ENCODE data around the gene AGPAT1.
A peak's percentile ranks its signal among the peaks of the same experiment; 100 is the strongest.
"Not testable (repeated sequence)": the region's sequence is repeated elsewhere in the genome, so short reads cannot be mapped to it uniquely, and the experiment has no call there.

AGPAT1 gene

DNA sequence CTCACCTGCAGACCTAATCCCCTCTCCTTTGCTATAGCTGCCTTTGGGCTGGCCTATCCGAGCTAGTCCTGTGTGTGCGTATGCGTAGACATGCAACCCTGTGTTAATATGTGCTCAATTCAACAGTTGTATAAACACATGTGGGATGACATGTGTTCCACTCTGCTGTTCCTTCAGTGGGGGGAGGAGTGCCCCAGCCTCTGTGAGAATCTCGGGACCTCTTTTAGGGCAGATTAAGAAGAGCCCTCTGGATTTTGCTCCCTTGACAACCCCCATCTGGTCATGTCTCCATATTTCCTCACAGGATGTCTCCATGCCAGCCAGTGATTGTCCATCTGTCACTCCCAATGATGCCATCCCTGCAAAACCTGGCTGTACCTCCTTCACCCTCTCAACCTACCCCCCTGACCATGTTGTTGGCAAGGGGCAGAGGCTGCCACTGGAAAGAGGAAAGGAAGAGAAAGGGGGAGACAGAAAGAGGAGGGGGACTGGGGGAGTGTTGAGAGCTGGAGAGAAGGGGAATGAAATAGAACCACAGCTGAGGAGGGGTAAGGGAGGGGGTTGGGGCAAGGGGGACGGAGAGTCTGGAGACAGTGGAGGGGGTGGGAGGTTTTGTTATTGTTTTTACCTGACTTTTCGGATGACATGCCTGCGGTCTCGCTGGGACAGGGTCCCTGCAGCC is 24.6 kb downstream of the AGPAT1 start:
- Histone ChIP-seq H3K9me3 (ENCODE audit: control insufficient read depth, insufficient read depth, low read length) (no peaks in the 10 kb centered on the region), H3K4me3 (ENCODE audit: low read depth, low read length) (peak overlapping the region; percentile 36; the same call in 1 of the 2 replicates), H3K9ac (ENCODE audit: low read depth, low read length) (no peak overlapping the region), H3K4me1 (ENCODE audit: control insufficient read depth, insufficient read depth, low read length) (peaks cover 33% of the 10 kb centered on the region), H3K27ac (ENCODE audit: low read depth, low read length) (no peak overlapping the region), H3K36me3 (ENCODE audit: control insufficient read depth, insufficient read depth, low read length) (peaks cover 8% of the 10 kb centered on the region), H3K27me3 (ENCODE audit: control insufficient read depth, insufficient read depth, low read length) (peaks cover 41% of the 10 kb centered on the region)

DNA sequence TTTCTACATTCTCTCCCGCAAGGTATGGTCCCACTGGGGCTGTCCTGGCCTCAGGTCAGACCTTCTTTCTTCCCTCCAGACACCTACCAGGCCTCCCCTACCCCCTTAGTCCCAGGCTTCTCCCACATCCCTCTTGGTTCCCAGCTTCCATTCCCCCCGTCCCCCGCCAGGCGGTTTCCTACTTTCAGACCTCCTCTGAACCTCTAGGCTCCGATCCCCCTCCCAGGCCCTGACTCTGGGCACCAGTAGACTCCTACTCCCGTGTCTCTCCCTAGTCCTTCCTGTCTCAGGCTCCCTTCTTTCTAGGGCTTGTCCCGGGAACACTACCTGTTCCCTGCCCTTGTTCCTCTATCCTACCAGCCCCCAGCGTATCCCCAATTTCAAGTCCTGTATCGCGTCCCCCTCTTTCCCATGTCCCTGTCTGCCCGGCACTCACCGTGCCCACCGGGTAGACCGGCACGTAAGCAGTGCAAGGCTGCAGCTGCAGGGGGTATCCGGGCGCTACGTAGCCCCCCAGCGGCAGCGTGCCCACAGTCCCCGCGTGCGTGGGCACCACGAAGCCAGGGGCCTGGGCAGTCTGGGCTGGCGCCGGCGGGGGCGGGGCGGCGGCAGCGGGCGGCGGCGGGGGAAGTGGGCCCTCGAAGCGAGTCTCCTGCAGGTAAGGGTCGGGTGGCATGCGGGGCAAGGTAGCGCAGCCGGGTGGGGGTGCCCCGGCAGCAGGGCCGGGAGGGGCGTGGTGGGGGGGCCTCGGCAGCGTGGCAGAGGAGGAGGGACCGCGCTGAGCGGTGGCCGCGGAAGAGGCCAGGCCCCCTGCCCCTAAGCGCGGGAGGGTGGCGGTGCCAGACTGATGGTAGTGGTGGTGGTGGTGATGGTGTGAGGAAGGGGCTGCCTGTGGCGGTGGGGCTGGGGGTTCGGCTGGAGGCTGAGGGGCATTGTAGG is 25.7 kb downstream of the AGPAT1 start:
- Histone ChIP-seq H3K4me3 (ENCODE audit: low read depth, low read length) (peak overlapping the region; percentile 57), H3K36me3 (ENCODE audit: control insufficient read depth, insufficient read depth, low read length) (peaks cover 1% of the 10 kb centered on the region; the same call in 1 of the 2 replicates), H3K27me3 (ENCODE audit: control insufficient read depth, insufficient read depth, low read length) (peaks cover 41% of the 10 kb centered on the region), H3K9ac (ENCODE audit: low read depth, low read length) (no peak overlapping the region), H3K4me1 (ENCODE audit: control insufficient read depth, insufficient read depth, low read length) (peaks cover 39% of the 10 kb centered on the region), H3K27ac (ENCODE audit: low read depth, low read length) (no peak overlapping the region), H3K9me3 (ENCODE audit: control insufficient read depth, insufficient read depth, low read length) (no peaks in the 10 kb centered on the region)

DNA sequence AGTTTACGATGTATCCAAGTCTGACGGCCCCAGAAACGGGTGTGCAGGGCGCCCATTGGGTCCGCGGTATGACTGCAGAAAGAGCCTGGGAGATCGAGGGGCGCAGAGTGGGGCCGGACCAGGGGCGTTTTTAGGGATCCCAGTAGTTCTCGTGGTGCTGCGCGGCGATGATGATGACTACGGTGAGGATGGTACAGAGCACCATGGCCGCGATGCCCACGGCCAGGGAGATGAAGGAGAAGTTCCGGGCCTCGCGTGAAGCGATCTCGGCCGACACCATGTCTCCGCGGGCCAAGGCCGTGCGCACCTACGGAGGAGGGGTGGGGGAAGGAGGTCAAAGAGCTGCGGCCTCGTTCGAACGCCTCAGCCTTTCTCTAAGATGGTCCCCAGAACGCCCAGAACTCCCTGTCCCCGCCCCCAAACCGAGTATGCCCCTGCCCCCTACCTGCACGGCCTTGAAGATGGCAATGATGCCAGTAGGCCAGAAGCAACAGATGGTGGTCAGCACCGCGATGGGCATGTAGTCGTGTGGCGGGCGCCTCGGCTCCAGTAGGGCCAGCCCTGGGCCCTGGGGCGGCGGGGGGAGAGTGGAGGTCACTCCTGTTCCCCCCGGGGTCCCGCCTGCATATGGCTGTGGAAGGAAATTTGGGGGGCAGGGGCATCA is 26.7 kb downstream of the AGPAT1 start:
- no peak overlapping the region for H3K27ac ChIP-seq (ENCODE audit: low read depth, low read length)
- no peak overlapping the region for H3K9ac ChIP-seq (ENCODE audit: low read depth, low read length)
- H3K9me3 ChIP-seq (ENCODE audit: control insufficient read depth, insufficient read depth, low read length), result no peaks in the 10 kb centered on the region
- peaks cover 41% of the 10 kb centered on the region for H3K27me3 ChIP-seq (ENCODE audit: control insufficient read depth, insufficient read depth, low read length)
- H3K4me1 ChIP-seq (ENCODE audit: control insufficient read depth, insufficient read depth, low read length), result peaks cover 39% of the 10 kb centered on the region
- H3K4me3 ChIP-seq (ENCODE audit: low read depth, low read length), result peak overlapping the region; percentile 61
- no peaks in the 10 kb centered on the region for H3K36me3 ChIP-seq (ENCODE audit: control insufficient read depth, insufficient read depth, low read length)

DNA sequence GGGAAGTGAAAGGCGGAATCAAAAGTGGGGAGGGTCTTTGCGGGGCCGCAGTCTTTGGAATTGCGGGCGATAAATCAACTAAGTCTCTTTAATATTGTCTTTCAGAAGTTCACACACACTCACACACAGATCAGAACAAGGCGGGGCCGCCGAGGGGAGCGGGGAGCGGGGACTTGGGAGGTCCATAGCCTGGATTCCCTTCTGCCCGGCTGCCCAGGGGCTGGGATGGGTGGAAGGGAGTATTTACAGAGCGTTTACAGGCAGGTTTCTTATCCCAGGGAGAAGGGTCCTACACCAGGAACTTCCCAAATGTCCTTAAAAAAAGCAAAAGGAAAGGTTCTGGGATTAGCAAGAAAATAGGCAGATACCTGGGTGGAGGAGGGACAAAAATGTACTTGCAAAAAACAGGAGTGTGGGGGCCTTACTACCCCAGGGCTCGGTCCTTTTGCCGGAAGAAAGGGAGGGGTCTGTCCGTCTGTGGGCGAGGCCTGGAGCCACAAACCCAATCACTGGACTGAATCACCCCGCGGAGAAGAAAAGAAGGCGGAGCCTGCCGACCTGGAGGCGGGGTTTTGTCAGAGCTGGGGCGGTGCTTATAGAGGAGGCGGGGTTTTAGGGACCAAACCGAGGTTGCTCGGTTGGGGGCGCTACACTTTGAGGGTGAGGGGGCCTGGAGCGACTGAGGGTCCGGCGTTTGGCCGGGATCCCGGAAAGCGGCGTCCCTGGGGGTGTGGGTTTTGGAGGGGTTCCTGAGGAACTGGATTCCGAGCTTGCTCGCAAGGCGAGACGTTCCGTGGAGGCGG is 27.4 kb downstream of the AGPAT1 start:
- Histone ChIP-seq H3K27me3 (ENCODE audit: control insufficient read depth, insufficient read depth, low read length) (peaks cover 41% of the 10 kb centered on the region), H3K9me3 (ENCODE audit: control insufficient read depth, insufficient read depth, low read length) (no peaks in the 10 kb centered on the region), H3K9ac (ENCODE audit: low read depth, low read length) (no peak overlapping the region), H3K27ac (ENCODE audit: low read depth, low read length) (no peak overlapping the region), H3K36me3 (ENCODE audit: control insufficient read depth, insufficient read depth, low read length) (no peaks in the 10 kb centered on the region), H3K4me3 (ENCODE audit: low read depth, low read length) (peak overlapping the region; percentile 61), H3K4me1 (ENCODE audit: control insufficient read depth, insufficient read depth, low read length) (peaks cover 39% of the 10 kb centered on the region)

DNA sequence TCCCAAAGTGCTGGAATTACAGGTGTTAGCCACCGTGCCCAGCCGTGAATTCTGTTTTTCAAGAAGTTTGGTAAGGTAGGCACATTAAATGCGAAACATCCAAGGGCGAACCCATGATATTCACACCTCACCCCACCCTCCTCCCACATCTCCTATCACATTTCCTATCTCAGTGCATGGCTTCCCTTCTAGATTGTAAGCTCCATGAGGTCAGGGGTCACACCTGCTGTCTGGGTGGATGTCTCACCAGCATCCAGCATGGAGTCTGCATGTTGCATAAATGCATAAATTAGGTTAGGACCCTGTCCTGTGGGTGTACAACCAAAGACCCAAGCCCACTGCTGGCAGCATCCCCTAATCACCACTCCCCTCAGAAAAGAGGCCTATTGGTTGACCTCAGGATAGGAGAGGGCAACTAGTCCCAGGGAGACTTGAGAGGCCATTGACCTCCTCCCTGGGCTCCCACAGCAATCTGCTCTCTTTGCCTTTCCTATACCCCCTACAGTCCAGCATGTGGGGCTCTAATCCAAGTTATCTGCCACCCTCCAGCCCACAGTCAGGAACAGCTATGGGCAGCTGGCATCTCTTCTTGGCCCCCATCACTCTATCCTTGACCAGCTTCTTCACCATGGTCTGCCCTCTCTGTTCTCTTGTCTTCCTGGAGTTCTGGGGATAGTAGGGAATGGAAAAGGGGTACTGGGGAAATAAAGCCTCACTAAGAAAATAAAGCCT is 28.3 kb downstream of the AGPAT1 start:
- no peak overlapping the region for H3K9ac ChIP-seq (ENCODE audit: low read depth, low read length)
- no peak overlapping the region for H3K27ac ChIP-seq (ENCODE audit: low read depth, low read length)
- peak overlapping the region; percentile 56; the same call in 1 of the 2 replicates for H3K4me3 ChIP-seq (ENCODE audit: low read depth, low read length)
- peaks cover 36% of the 10 kb centered on the region for H3K27me3 ChIP-seq (ENCODE audit: control insufficient read depth, insufficient read depth, low read length)
- H3K9me3 ChIP-seq (ENCODE audit: control insufficient read depth, insufficient read depth, low read length), result no peaks in the 10 kb centered on the region
- H3K36me3 ChIP-seq (ENCODE audit: control insufficient read depth, insufficient read depth, low read length), result no peaks in the 10 kb centered on the region
- peaks cover 32% of the 10 kb centered on the region for H3K4me1 ChIP-seq (ENCODE audit: control insufficient read depth, insufficient read depth, low read length)

DNA sequence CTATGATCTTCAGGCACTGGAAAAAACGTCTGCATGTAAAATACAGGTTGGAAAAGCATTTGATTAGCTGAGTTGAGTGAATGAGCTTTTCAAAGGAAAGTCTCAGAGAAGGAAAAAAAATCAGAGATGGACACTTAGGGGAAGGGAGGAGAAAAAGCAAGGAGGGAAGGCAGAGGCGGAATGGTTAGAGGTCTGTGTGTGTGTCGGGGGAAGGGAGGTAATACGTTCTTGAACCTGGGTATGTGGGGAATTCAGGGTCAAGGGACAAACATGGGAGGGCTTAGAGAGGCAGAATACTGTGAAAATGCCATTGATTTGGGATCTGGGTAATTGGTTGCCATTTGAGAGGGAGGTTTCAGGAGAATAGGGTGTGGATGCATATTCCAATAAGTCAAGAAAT is 29.2 kb downstream of the AGPAT1 start:
- no peak overlapping the region; the same call in 1 of the 2 replicates for H3K4me3 ChIP-seq (ENCODE audit: low read depth, low read length)
- no peaks in the 10 kb centered on the region for H3K36me3 ChIP-seq (ENCODE audit: control insufficient read depth, insufficient read depth, low read length)
- H3K27ac ChIP-seq (ENCODE audit: low read depth, low read length), result no peak overlapping the region
- peak overlapping the region; percentile 4; the same call in 1 of the 2 replicates for H3K9ac ChIP-seq (ENCODE audit: low read depth, low read length)
- peaks cover 28% of the 10 kb centered on the region for H3K27me3 ChIP-seq (ENCODE audit: control insufficient read depth, insufficient read depth, low read length)
- peaks cover 26% of the 10 kb centered on the region for H3K4me1 ChIP-seq (ENCODE audit: control insufficient read depth, insufficient read depth, low read length)
- no peaks in the 10 kb centered on the region for H3K9me3 ChIP-seq (ENCODE audit: control insufficient read depth, insufficient read depth, low read length)

DNA sequence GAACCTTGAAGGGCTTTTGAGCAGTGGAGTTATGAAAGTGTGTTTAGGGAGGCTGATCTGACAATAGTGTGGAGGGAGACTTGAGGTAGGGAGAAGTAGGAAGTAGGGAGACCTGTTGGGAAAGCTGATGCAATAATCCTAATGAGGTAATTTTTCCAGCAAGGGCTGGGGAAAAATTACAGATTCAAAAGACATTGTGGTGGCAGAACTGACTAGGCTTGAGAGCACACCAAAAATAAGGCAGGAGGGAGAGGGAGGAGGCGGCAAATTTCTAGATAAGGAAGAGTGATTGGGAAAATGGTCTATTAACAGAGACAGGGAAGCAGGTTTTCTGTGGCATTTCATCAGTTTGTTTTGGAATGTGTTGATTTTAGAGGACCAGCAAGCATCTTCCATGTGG is 29.6 kb downstream of the AGPAT1 start:
- Histone ChIP-seq H3K9ac (ENCODE audit: low read depth, low read length) (peak overlapping the region; percentile 4; the same call in 1 of the 2 replicates), H3K4me1 (ENCODE audit: control insufficient read depth, insufficient read depth, low read length) (peaks cover 24% of the 10 kb centered on the region), H3K36me3 (ENCODE audit: control insufficient read depth, insufficient read depth, low read length) (no peaks in the 10 kb centered on the region), H3K27me3 (ENCODE audit: control insufficient read depth, insufficient read depth, low read length) (peaks cover 25% of the 10 kb centered on the region), H3K9me3 (ENCODE audit: control insufficient read depth, insufficient read depth, low read length) (no peaks in the 10 kb centered on the region), H3K4me3 (ENCODE audit: low read depth, low read length) (no peak overlapping the region; the same call in 1 of the 2 replicates), H3K27ac (ENCODE audit: low read depth, low read length) (no peak overlapping the region)

DNA sequence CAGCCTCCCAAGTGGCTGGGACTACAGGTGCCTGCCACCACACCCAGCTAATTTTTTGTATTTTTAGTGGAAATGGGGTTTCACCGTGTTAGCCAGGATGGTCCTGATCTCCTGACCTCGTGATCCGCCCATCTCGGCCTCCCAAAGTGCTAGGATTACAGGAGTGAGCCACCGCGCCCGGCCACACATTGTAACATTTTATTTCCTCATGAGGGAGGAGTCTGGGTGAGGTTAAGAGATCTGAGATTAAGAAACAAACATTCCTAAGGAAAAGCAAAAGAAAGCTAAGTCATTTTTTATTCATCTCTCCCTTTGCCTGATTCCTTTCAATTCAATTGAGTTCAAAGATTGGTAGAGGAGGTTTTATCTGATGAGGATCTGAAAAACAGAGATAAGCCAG is 31.6 kb downstream of the AGPAT1 start:
- H3K36me3 ChIP-seq (ENCODE audit: control insufficient read depth, insufficient read depth, low read length); H3K27ac ChIP-seq (ENCODE audit: low read depth, low read length); H3K4me3 ChIP-seq (ENCODE audit: low read depth, low read length); H3K9me3 ChIP-seq (ENCODE audit: control insufficient read depth, insufficient read depth, low read length); H3K27me3 ChIP-seq (ENCODE audit: control insufficient read depth, insufficient read depth, low read length); H3K9ac ChIP-seq (ENCODE audit: low read depth, low read length): not testable (repeated sequence)
- peaks cover 12% of the 10 kb centered on the region for H3K4me1 ChIP-seq (ENCODE audit: control insufficient read depth, insufficient read depth, low read length)

DNA sequence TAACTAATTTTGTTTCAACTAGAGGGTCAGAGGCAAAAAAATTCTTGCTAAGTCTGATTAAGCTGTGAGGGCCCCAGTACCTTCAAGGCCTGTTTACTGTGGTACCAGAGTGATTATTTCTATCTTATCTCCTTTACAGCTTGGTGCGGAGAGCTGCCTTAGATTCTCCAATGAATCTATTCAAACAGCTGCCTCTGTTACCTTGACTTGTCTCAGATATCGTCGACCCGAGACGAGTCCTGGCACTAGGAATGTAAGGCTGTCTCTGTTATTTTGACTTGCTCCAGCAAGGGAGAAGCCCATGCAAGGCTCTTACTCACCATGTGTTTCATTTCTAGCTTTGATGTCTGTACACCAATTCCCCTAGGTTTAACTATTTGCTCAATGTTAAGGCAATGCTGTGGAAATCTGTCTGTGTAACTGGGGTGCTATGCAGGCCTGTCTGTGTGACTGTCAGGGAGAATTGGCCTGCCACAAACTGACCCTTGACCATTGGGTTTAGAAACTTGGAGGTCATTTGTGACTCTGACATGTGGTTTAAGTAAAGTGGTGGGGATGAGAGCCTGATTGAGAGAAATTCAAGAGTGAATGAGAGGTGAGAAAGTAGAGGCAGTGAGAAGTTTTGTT is 35.4 kb downstream of the AGPAT1 start:
- H3K9me3 ChIP-seq (ENCODE audit: control insufficient read depth, insufficient read depth, low read length), result no peaks in the 10 kb centered on the region
- H3K9ac ChIP-seq (ENCODE audit: low read depth, low read length), result no peak overlapping the region
- no peaks in the 10 kb centered on the region for H3K4me1 ChIP-seq (ENCODE audit: control insufficient read depth, insufficient read depth, low read length)
- no peaks in the 10 kb centered on the region for H3K27me3 ChIP-seq (ENCODE audit: control insufficient read depth, insufficient read depth, low read length)
- no peak overlapping the region for H3K27ac ChIP-seq (ENCODE audit: low read depth, low read length)
- no peaks in the 10 kb centered on the region for H3K36me3 ChIP-seq (ENCODE audit: control insufficient read depth, insufficient read depth, low read length)
- no peak overlapping the region for H3K4me3 ChIP-seq (ENCODE audit: low read depth, low read length)

Measured in HUES48 (cell line).